HG03460 (cell line): ENCODE data around the gene ENDOV.
A peak's percentile ranks its signal among the peaks of the same experiment; 100 is the strongest.

Experiments used
- ATAC-seq: cut with Tn5 transposase; IDR thresholded peaks from one replicate; pipeline ENCODE4 v1.9.1; 2021; ENCODE audit not compliant: unreplicated experiment

The ENDOV gene

GRCh38 chr17:80447790-80448189, 32.8 kb downstream of the ENDOV start:
- ATAC-seq, result no peak

DNA sequence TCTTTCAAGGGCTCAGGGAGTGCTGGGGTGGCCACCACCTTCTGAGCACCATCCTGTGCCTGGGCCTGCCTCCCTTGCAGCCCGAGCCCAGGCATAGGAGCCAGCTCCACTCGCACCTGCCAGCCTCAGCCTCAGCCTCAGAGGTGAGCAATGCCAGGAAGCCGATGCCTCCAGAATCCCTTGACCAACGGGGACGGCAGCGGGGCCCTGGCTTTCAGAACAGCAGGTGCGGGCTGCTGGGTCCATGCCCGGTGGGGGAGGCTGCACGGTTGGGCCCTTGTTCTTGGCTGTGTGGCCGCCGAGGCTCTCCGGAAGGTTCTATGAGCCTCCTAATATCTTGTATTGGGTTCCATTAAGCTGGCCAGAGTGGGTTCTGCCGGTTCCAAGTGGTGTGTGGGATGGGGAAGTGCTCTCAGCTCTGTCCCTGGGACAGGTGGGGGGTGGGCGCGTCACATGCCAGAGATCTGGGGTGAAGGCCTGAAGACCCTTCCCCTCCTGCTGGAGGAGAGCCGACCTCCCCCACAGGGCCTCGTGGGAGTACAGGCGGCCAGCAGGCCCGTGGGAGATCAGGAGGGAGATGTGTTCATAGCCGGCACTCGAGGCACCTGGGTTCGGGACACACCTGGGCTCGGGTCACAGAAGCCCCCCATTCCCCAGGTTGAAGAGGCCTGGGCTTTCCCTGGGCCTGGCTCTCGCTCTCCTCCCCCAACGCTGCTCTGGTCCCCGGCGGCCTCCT, 34.4 kb downstream of the ENDOV start:
- ATAC-seq, result no peak

DNA sequence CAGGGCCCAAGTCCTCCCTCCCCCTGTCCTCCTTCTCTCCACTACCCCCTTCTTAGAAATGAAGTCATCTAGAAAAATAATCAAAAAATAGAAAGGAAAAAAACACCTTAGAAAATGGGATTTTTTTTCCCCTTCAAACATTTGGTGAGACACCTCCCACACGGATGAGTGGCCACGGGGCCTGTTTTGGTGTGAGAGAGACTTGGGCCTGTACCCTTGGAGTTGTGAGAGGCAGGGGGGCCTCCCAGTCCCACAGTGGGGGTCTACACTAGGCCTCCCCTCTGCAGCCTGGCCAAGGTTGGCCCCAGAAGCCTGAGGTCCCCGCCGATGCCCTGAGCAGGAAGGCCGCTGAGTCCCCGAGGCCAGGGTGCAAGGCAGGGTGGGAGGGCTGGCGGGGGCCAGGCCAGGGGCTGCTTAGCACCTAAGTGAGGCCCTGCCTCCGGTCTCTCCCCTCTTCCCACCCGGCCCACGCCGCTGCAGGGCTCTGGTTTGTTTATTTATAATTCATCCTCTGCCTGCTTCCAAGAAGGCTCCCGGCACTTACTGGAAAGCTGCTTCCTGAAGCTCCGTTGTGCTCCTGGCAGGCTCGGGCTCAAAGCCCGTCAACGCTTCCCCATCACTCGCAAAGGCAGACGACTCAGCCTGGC, 35.1 kb downstream of the ENDOV start:
- no peak for ATAC-seq

- no peak for ATAC-seq
These were observed 36.3 kb downstream of the ENDOV start for GRCh38 chr17:80451104-80451775.

GRCh38 chr17:80452173-80452915, 37.4 kb downstream of the ENDOV start:
- ATAC-seq, result no peak

GRCh38 chr17:80453126-80453997, 38.4 kb downstream of the ENDOV start:
- ATAC-seq, result no peak

GRCh38 chr17:80453998-80454556, 39.1 kb downstream of the ENDOV start:
- no peak for ATAC-seq

DNA sequence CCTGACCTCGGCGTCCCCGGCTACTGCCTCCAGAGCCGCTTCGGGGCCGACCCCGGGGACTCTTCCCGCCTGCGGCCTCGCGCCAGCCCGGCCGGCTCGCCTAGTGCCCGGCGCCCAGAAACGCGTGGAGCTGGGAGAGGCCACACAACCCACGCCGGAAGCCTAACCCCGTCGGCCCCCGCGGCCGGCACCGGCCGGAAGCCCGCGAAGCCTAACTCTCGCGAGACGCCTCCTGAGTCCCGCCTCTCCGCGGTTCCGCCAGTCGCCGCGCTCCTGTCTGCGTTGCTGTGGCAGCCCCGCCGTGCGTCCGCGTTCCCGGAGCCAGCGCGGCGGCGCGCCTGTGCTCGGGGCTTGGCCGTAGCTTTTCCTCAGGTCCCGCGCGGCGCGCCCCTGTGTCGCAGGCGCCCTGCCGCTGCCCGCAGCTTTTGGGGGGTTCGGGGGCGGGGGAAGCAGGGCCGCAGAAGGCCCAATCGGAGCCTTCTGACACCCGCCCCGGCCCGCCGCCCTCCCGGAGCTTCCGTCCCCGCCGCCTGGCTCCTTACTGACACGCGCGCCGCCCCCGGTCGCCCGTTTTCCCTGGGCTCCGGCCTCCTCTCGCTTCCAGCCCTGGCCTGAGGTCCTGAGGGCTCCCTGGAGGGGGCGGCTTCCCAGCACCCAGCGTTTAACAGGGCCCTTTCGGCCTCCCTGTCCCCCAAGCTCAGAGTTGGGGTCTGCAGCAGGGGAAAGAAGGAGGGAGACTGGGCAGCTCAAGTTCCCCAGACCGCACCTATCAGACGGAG, 39.8 kb downstream of the ENDOV start:
- ATAC-seq, result peak; percentile 84

GRCh38 chr17:80455336-80455710, 40.4 kb downstream of the ENDOV start:
- peak; percentile 28 for ATAC-seq

- ATAC-seq, result no peak
These were observed 40.8 kb downstream of the ENDOV start for GRCh38 chr17:80455784-80456183.

DNA sequence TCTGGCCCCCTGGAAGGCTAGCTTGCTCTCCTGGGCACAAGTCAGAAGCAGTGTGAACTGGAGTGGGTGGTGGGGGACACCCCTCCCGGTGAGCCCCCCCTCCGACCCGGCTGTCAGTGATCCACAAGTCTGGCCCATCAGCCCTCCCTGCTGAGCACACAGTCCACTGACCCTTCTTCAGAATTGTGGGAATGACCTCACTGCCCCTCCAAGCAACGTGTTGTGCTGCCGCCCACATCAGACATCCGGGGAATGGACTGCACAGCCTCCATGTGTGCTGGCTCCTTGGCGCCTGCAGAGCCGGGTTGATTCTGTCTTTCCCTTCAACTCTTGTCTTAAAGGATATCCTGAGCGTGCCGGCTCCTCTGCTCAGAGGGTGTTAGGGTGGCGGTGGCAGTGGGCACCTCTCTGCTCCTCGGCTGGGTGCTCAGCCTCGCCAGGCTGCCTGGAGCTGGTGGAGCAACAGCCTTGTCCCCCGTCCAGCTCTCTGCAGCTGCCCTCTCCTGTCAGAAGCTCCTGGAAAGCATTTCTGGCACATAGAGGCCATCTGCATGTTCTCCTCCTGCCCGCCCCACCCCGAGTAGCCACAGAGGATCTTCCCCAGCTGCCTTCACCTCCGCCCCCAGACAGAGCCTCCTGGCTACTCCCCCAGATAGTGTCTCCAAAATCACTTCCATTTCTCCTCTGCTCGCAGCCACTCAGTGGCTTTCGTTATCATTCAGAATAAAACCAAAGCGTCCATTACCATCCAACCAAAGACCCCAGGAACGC, 41.7 kb downstream of the ENDOV start:
- ATAC-seq, result no peak

- no peak for ATAC-seq
These were observed 42.4 kb downstream of the ENDOV start for GRCh38 chr17:80457236-80457856.

DNA sequence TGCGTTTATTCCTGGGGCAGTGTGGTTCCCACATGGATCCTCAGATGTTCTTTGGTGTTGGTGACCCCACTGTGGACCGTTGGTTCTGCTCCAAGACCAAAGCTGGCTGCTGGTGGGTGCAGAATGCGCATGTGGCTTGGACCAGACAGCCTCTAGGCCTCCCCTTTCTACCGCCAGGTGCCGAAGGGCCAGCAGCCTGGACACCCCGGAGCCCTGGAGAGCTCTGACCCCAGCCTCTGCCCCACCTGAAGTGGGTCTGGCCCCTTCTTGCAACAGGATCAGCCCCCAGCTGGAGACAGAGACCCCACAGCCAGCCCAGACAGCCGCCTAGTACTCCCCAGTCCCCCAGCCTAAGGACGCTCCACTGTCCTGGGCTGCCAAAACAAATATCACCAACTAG, 43.0 kb downstream of the ENDOV start:
- ATAC-seq, result no peak

GRCh38 chr17:80459234-80459633, 44.3 kb downstream of the ENDOV start:
- ATAC-seq, result no peak

GRCh38 chr17:80460429-80460834, 45.5 kb downstream of the ENDOV start:
- no peak for ATAC-seq

- ATAC-seq, result no peak
These were observed 46.7 kb downstream of the ENDOV start for GRCh38 chr17:80461528-80462160.

DNA sequence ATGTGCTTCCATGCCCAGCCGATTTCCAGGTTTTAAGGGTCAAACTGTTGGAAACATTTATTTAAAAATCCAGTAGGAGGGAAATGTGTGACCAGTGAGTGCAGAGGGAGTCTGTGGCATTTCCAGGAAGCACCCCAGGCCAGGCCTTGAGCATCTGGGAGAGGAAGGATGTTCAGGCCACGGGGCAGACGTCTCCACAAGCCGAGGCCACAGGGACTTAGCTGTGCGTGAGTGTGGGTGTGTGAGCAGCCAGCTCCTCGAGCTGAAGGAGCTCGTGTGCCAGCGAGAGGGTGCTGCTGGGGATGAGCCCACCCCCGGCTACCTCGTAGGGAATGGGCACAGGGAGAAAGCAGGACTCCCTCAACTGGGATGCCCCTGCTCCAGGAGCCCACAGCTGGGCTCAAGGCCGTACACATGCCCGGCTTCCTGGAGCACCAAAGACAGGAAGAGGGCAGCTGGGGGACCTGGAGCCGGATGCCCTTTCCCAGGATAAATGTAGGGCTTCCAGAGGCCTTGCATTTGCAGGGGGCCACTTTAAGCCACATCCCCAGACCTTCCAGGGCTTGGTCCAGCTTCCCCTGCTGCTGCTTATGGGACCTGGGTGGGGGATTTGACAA, 48.9 kb downstream of the ENDOV start:
- ATAC-seq, result no peak
